Kidney glomerular epithelial cell (primary cell): ENCODE results near the gene SLC44A4.
A peak's percentile ranks its signal among the peaks of the same experiment; 100 is the strongest.

Source experiments
- DNase-seq: peaks from one replicate; lab custom pipeline; 2025; lab: John Stamatoyannopoulos, UW

Gene SLC44A4

GRCh38 chr6:31901415-31901952, 22.7 kb upstream of the SLC44A4 start:
- no peak for DNase-seq

DNA sequence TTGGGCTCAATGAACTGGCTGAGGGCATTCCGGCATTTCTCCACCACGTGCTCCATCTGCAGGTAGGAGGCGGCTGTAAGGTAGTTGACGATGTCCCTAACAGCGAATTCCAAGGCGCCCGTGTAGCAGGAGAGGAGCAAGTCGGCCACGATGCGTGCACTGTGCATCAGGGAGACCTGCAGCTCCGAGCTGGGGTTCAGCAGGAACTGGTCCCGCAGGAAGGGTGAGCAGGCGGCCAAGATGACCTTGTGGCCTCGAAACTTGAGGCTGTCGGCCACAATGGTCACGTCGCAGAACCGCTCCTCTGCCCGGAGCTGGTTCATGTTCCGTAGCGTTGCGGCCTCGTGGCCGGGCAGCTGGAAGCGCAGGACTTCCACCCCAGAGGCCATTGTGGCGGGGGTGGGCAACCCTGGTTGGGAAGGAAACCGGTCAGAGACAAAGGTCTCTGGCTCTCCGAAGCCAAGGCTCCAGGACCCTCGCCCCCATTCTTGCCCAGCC, 22.2 kb upstream of the SLC44A4 start:
- DNase-seq = no peak

GRCh38 chr6:31899882-31900722, 21.3 kb upstream of the SLC44A4 start:
- no peak for DNase-seq

GRCh38 chr6:31899215-31899614, 20.4 kb upstream of the SLC44A4 start:
- DNase-seq = no peak

- peak; percentile 40 for DNase-seq
Observed at GRCh38 chr6:31898383-31899011, 19.7 kb upstream of the SLC44A4 start.

GRCh38 chr6:31897612-31898382, 19.0 kb upstream of the SLC44A4 start, which contains the start of gene EHMT2:
EHMT2 (minus strand) TSS chr6:31897698; CDS start chr6:31897677, 21 bp downstream.
- DNase-seq = peak; percentile 73

DNA sequence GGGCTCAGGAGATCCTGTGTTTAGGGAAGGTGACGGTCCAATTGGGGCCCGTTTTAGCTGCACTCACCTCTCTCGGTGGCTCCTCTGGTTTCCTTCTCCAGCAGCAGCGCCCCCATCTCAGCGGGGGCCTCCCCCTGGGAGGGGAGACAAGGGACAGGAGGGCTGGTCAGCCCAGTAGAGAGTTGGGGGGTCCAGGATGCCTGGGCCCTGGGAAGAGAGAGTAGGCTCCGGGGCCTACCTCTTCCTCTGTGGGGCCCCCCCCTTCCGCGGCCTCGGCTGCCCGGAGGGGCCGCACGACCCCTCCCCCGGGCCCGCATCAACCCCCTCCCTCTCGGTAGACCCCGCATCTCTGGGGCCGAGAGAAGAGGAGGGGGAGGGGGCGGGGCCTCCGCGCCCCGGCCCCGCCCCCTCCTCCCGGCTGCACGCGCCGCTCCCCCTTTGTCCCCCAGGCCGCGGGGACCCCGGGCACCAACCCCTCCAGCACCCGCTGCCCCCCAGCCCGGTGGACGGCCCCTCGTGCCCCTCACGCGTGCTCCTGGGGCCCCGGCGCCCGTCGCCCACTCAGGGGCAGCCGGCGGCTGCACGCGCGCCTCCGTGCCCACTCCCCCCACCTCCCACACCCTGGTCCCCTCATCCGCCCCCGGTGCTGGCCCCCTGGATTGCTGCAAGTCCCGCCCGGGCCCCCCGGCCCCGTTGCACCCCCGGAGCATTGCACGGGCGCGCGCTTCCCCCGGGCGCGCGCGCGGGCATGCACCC, 18.2 kb upstream of the SLC44A4 start:
- no peak for DNase-seq

DNA sequence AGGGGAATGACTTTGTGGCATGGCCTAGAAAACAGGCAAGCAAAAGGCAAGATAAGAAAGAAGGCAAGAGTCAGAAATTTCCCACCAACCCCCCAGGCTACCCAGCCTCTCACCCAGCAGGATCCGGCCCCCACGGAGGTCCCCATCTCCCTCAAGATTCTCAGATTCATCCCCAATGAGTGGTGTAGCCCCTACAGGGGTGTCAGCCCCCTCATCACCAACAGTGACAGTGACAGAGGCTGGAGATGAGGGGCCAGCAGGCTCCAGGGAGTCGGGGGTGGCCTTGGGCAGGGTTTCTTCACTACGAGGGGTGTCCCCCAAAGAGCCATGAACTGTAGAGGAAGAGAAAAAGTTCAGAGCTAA, 17.7 kb upstream of the SLC44A4 start:
- no peak for DNase-seq

GRCh38 chr6:31892821-31893220, 14.0 kb upstream of the SLC44A4 start:
- DNase-seq = no peak

DNA sequence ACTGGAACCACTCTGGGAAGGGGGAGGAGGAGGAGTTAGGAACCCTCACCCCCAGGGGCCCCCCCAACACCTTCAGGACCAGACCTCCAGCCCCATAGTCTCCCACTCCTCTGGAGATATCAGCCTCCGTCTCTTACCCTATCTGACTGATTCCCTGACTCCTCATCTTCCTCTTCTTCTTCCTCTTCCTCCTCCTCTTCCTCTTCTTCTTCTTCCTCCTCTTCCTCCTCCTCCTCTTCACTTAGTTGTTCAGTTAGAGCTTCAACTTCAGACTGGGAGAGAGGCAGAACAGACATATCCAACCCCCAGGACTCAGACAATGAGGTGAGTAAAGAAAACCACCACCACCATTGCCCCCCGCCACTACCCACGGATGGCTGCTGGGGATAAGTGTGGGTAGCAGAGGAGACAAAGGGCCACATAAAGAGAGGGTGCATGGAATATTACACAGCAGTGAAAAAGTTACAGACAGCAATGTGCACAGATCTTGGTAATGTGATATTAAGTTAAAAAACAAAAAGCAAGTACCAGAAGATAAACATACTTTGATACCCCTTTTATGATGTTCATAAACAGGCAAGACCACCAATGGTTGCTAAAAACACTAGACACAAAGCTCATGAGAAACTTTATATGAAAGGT, 10.7 kb upstream of the SLC44A4 start:
- DNase-seq = no peak

GRCh38 chr6:31888276-31889258, 9.8 kb upstream of the SLC44A4 start:
- no peak for DNase-seq

- DNase-seq = no peak
Observed at GRCh38 chr6:31887173-31888007, 8.6 kb upstream of the SLC44A4 start.

GRCh38 chr6:31886541-31886991, 7.8 kb upstream of the SLC44A4 start:
- no peak for DNase-seq

DNA sequence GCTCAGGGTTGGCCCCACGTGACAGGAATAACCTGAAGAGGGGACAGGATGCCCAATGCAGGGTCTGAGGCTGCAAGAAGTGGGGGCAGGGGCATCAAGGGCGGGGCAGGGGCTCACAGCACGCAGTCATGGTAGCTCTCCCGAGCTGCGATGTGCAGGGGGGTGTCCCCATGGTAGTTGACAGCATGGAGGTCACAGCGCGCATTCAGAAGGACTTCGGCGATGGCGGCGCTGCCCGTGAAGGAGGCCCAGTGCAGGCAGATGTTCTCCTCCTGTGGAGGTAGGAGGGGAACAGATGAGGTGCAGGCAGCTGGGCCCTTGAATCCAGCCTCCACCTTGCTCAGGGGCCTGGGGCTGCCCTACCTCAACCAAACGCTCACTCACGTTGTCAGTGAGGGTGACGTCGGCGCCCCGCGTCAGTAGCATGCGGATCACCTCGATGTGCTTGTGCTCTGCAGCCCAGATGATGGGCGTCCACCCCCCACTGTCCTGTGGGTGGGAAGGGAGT, 5.8 kb upstream of the SLC44A4 start:
- no peak for DNase-seq

GRCh38 chr6:31883676-31884075, 4.9 kb upstream of the SLC44A4 start:
- DNase-seq = no peak

DNA sequence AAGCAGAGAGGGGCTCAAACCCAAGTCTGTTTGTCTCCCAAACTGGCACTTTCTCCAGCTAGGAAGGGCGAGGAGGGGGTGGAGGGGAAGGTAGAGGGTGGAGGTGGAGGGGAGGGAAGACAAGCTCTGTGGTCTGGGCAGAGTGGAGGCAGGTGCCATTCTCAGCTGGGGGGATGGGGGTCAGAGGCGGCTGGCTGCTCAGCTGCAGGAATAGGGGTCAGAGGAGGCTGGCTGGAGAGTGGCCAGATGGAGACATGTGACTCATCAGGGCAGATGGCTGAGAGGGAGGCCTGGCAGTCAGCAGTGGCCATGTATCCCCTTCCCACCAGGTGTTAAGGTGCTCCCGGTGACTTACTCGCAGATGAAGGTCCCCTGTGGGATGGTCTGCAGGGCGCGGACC, 3.5 kb upstream of the SLC44A4 start:
- DNase-seq = peak; percentile 7

GRCh38 chr6:31881136-31881859, 2.5 kb upstream of the SLC44A4 start:
- DNase-seq = no peak

GRCh38 chr6:31880616-31881015, 1.8 kb upstream of the SLC44A4 start:
- DNase-seq = no peak
